ENCODE data around the gene PFDN5. TPM values are rescaled to one million over a fixed set of nuclear protein-coding genes. Genes with fewer than 3 reads are reported as not detected.

PFDN5 gene
- total and polyA plus RNA-seq, 2 experiments from 2014 or later = 199 to 567 TPM

DNA sequence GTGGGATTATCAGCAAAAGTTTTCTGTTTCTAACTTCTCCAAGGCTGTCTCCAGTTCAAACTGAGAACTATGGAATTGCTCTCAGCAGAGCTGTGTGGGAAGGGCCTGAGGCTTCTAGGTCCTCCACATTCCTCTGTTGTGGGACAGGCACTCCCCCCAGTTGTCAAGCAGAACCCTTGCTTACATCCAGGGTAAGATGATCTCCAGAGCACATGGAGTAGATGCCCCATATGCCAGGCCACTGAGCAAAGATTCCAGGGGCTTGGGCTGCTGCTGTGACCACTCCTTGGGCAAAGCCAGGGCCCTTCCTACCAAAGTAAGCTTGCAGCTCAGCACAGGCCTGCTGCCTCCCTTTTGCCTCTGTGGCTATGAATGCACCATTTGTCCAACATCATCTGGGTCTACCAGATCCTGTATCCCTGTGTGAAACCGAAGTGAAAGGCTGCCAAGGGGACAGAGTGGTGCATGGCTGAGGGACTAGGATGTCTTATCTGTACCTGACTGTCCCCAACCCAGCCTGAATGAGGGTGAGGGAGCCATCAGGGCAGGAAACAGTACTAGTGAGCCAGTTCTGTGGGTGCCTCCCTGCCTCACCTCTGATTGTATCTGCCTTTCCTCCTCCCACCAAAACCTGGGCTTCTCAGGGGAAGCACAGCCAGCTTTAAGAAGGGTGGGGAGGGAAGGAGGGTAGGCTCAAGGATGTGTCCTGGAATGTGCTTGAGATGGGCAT lies 40.4 kb upstream of the PFDN5 start (continued):
- TF ChIP-seq, protein P1, sequence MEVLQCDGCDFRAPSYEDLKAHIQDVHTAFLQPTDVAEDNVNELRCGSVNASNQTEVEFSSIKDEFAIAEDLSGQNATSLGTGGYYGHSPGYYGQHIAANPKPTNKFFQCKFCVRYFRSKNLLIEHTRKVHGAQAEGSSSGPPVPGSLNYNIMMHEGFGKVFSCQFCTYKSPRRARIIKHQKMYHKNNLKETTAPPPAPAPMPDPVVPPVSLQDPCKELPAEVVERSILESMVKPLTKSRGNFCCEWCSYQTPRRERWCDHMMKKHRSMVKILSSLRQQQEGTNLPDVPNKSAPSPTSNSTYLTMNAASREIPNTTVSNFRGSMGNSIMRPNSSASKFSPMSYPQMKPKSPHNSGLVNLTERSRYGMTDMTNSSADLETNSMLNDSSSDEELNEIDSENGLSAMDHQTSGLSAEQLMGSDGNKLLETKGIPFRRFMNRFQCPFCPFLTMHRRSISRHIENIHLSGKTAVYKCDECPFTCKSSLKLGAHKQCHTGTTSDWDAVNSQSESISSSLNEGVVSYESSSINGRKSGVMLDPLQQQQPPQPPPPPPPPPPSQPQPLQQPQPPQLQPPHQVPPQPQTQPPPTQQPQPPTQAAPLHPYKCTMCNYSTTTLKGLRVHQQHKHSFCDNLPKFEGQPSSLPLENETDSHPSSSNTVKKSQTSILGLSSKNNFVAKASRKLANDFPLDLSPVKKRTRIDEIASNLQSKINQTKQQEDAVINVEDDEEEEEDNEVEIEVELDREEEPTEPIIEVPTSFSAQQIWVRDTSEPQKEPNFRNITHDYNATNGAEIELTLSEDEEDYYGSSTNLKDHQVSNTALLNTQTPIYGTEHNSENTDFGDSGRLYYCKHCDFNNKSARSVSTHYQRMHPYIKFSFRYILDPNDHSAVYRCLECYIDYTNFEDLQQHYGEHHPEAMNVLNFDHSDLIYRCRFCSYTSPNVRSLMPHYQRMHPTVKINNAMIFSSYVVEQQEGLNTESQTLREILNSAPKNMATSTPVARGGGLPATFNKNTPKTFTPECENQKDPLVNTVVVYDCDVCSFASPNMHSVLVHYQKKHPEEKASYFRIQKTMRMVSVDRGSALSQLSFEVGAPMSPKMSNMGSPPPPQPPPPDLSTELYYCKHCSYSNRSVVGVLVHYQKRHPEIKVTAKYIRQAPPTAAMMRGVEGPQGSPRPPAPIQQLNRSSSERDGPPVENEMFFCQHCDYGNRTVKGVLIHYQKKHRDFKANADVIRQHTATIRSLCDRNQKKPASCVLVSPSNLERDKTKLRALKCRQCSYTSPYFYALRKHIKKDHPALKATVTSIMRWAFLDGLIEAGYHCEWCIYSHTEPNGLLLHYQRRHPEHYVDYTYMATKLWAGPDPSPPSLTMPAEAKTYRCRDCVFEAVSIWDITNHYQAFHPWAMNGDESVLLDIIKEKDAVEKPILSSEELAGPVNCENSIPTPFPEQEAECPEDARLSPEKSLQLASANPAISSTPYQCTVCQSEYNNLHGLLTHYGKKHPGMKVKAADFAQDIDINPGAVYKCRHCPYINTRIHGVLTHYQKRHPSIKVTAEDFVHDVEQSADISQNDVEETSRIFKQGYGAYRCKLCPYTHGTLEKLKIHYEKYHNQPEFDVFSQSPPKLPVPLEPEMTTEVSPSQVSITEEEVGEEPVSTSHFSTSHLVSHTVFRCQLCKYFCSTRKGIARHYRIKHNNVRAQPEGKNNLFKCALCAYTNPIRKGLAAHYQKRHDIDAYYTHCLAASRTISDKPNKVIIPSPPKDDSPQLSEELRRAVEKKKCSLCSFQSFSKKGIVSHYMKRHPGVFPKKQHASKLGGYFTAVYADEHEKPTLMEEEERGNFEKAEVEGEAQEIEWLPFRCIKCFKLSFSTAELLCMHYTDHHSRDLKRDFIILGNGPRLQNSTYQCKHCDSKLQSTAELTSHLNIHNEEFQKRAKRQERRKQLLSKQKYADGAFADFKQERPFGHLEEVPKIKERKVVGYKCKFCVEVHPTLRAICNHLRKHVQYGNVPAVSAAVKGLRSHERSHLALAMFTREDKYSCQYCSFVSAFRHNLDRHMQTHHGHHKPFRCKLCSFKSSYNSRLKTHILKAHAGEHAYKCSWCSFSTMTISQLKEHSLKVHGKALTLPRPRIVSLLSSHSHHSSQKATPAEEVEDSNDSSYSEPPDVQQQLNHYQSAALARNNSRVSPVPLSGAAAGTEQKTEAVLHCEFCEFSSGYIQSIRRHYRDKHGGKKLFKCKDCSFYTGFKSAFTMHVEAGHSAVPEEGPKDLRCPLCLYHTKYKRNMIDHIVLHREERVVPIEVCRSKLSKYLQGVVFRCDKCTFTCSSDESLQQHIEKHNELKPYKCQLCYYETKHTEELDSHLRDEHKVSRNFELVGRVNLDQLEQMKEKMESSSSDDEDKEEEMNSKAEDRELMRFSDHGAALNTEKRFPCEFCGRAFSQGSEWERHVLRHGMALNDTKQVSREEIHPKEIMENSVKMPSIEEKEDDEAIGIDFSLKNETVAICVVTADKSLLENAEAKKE (CRISPR knock-in tag; IDR thresholded peaks at IDR 0.05) = no peak
- TF ChIP-seq EZH2phosphoT487 (IDR thresholded peaks at IDR 0.05; ENCODE audit: unreplicated experiment) = no peak
- TF ChIP-seq CREB1 (CRISPR knock-in tag; IDR thresholded peaks at IDR 0.05; ENCODE audit: low read depth) = no peak
- TF ChIP-seq NANOG (IDR thresholded peaks at IDR 0.05; ENCODE audit: borderline replicate concordance) = no peak

DNA sequence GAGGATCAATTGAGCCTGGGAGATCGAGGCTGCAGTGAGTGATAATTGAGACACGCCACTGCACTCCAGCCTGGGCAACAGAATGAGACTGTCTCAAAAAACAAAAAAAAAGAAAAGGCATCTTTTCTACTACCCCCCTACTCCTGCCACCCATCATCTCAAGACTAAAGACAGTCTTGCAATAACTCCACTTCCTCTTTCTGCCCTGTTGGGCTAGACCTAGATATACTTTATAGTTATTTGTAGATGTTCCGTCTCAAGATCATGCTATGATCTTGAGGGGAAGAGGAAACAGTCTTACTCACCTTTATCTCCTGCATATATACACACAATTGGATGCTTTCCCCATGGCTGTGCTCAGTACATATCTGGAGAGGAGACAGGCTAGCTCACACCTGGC lies 39.3 kb upstream of the PFDN5 start:
- H3K4me1 Mint-ChIP-seq = peaks cover 16% of the 10 kb centered on the region
- TF ChIP-seq NANOG (IDR thresholded peaks at IDR 0.05; ENCODE audit: borderline replicate concordance) = no peak
- no peak for TF ChIP-seq STAT1 (IDR thresholded peaks at IDR 0.05; ENCODE audit: unreplicated experiment)
- TF ChIP-seq, protein P1 (CRISPR knock-in tag; IDR thresholded peaks at IDR 0.05) = no peak
- TF ChIP-seq EZH2 (IDR thresholded peaks at IDR 0.05; ENCODE audit: low read depth, unreplicated experiment) = no peak
- TF ChIP-seq, protein P2, sequence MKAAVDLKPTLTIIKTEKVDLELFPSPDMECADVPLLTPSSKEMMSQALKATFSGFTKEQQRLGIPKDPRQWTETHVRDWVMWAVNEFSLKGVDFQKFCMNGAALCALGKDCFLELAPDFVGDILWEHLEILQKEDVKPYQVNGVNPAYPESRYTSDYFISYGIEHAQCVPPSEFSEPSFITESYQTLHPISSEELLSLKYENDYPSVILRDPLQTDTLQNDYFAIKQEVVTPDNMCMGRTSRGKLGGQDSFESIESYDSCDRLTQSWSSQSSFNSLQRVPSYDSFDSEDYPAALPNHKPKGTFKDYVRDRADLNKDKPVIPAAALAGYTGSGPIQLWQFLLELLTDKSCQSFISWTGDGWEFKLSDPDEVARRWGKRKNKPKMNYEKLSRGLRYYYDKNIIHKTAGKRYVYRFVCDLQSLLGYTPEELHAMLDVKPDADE (IDR thresholded peaks at IDR 0.05) = no peak
- H3K4me1 ChIP-seq (ENCODE audit: insufficient read depth) = peaks cover 9% of the 10 kb centered on the region
- no peak for ATAC-seq
- no peak overlapping the region for H2AFZ ChIP-seq
- no peaks in the 10 kb centered on the region for H3K36me3 ChIP-seq (ENCODE audit: insufficient read depth)
- no peaks in the 10 kb centered on the region for H3K27me3 ChIP-seq (ENCODE audit: insufficient read depth)
- H3K4me3 Mint-ChIP-seq = no peak overlapping the region
- no peaks in the 10 kb centered on the region for H3K9me2 ChIP-seq (ENCODE audit: insufficient read depth)
- H3K4me2 ChIP-seq = no peak overlapping the region
- H3K27ac Mint-ChIP-seq = no peak overlapping the region
- H4K20me1 ChIP-seq (replicated peaks; ENCODE audit: insufficient read depth) = no peaks in the 10 kb centered on the region
- H3K27ac ChIP-seq (ENCODE audit: low read depth) = no peak overlapping the region
- no peaks in the 10 kb centered on the region; the same call in 2 of the 3 replicates for H3K9me3 Mint-ChIP-seq
- DNase-seq (ENCODE audit: low spot score) = no peak
- H3K4me3 ChIP-seq = no peak overlapping the region
- H3K79me2 ChIP-seq (replicated peaks; ENCODE audit: insufficient read depth) = peaks cover 4% of the 10 kb centered on the region; the same call in 1 of the 2 replicates
- H3K27me3 Mint-ChIP-seq (ENCODE audit: insufficient read depth, low read depth, poor library complexity) = peaks cover 21% of the 10 kb centered on the region
- peaks cover 6% of the 10 kb centered on the region; the same call in 1 of the 3 replicates for H3K36me3 Mint-ChIP-seq (ENCODE audit: low read depth)
- peaks cover 7% of the 10 kb centered on the region for H3F3A ChIP-seq (replicated peaks; ENCODE audit: low read depth)

All from GM23338 (cell line).